ENCODE data around the gene SMCO2. TPM values are rescaled to one million over a fixed set of nuclear protein-coding genes. Genes with fewer than 3 reads are reported as not detected.

SMCO2 gene
- polyA plus RNA-seq, 4 donors, result 0.28 to 0.34 TPM; not detected in 2

DNA sequence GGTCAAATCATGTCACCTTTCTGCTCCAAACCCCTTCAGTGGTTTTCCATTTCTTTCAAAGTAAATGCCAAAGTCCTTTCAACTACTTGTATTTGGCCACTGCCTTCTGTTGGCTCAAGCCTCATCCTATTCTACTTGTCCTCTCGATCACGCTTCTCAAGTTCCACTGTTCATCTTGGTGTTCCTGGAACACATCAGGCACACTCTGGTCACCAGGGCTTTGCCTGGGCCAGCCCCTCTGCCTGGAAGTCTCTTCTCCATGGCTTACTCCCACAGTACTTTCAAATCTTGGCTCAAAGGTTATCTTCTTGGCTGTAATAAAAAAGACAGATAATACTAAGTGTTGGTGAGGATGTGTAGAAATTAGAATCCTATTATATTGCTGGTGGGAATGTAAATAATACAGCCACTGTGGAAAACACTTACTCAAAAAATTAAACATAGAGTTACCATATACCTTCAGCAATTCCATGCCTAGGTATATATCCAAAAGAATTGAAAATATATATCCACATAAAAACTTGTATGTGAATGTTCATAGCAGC, 60.2 kb downstream of the SMCO2 start:
- H3K27ac ChIP-seq (ENCODE audit: low read depth in 1 of 3, low read length in 2 of 3), result no peak overlapping the region
- H3K27me3 ChIP-seq (ENCODE audit: control insufficient read depth in 3 of 3, insufficient read depth in 3 of 3, low read length in 3 of 3), result peaks cover 0 to 2% (median 0%) of the 10 kb centered on the region in 3 donors
- no peaks in the 10 kb centered on the region for H3K4me1 ChIP-seq (ENCODE audit: control insufficient read depth in 3 of 3, insufficient read depth in 2 of 3, low read depth in 1 of 3, low read length in 2 of 3)
- no peak for DNase-seq
- H3K4me3 ChIP-seq (ENCODE audit: low read depth in 1 of 3, low read length in 3 of 3), result no peak overlapping the region
- H3K9me3 ChIP-seq (ENCODE audit: control insufficient read depth in 2 of 2, insufficient read depth in 1 of 2, low read depth in 1 of 2, low read length in 1 of 2), result peaks cover 0 to 5% of the 10 kb centered on the region in 2 donors
- H3K36me3 ChIP-seq (ENCODE audit: control insufficient read depth in 3 of 3, insufficient read depth in 2 of 3, low read depth in 1 of 3, low read length in 3 of 3), result no peaks in the 10 kb centered on the region
- no peak for FAIRE-seq
- WGBS, 3 donors, result 98 to 100% (median 100%) methylated on average over 2 of the region's 2 CpGs

DNA sequence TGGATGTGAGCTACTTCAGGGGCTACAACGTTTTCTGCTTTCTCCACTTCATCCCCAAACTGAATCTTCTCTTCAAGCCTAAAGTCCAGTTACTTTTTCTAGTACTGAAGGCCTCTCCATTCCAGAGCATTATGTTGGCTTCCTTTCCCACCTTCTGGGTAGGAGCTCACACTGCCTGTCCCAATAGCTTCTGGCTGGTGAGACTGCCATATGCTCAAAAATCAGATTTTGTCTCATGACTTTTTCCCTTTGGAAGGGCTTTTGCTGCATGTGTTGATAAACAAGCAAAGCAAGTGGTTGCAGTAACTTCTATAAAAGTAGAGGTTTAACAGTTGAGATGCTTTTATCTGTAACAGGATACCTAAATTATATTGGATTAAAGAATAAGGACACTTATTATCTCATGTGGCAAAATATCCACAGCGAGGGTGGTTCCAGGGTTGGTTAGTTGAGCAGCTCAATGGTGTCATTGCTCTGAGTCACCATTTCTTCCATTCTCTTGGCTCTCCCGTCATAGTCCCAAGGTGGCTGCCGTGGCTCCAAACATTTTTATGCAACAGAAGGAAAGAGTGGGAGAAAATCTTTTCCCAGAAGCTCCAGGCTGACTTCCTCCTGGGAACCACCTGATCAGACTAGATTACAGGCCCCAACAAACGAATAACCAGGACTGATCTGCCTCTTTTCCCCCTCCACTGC, 62.3 kb downstream of the SMCO2 start:
- 73 to 81% (median 75%) methylated on average over 5 of the region's 5 CpGs for WGBS, 3 donors
- Histone ChIP-seq H3K27ac (ENCODE audit: low read depth in 1 of 3, low read length in 2 of 3) (no peak overlapping the region), H3K4me1 (ENCODE audit: control insufficient read depth in 3 of 3, insufficient read depth in 2 of 3, low read depth in 1 of 3, low read length in 2 of 3) (no peaks in the 10 kb centered on the region), H3K9me3 (ENCODE audit: control insufficient read depth in 2 of 2, insufficient read depth in 1 of 2, low read depth in 1 of 2, low read length in 1 of 2) (peaks cover 0 to 5% of the 10 kb centered on the region in 2 donors), H3K27me3 (ENCODE audit: control insufficient read depth in 3 of 3, insufficient read depth in 3 of 3, low read length in 3 of 3) (peaks cover 0 to 2% (median 0%) of the 10 kb centered on the region in 3 donors), H3K36me3 (ENCODE audit: control insufficient read depth in 3 of 3, insufficient read depth in 2 of 3, low read depth in 1 of 3, low read length in 3 of 3) (no peaks in the 10 kb centered on the region), H3K4me3 (ENCODE audit: low read depth in 1 of 3, low read length in 3 of 3) (no peak overlapping the region)
- FAIRE-seq (no peak), DNase-seq (no peak)

DNA sequence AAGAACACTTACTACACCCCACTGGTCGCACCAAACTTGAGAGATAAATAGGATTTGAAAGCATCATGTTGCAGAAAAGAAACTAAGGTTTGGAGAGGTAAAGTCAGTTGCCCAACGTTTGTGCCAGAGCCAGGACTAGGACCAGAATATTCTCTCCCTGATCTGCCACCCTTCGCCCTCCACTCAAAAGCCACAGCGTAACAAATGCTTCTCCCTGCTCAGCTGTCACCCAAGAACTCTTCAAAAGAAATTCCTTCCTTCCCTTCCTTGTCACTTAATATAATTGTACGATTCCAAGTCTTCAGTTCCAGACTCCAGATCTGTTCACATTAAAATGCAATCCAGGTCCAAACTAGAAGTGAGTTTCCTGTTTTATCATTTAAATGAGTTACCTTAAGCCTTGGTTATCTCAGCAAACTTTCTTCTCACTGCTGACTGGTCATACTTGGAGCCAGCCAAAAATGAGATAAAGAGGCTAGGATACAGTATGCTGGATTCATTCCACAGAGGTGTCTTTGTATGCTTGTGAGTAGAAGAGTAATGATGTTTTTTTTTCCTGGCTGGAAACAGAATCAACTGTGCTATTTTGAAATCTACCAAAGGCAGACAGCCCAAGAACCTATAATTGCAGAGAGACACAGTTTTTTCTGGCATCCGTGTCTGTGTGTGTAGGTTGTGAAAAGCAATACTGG, 64.6 kb downstream of the SMCO2 start:
- DNase-seq, result no peak
- no peak overlapping the region for H3K27ac ChIP-seq (ENCODE audit: low read depth in 1 of 3, low read length in 2 of 3)
- no peak overlapping the region for H3K4me3 ChIP-seq (ENCODE audit: low read depth in 1 of 3, low read length in 3 of 3)
- no peaks in the 10 kb centered on the region for H3K4me1 ChIP-seq (ENCODE audit: control insufficient read depth in 3 of 3, insufficient read depth in 2 of 3, low read depth in 1 of 3, low read length in 2 of 3)
- FAIRE-seq, result no peak
- no peaks in the 10 kb centered on the region for H3K36me3 ChIP-seq (ENCODE audit: control insufficient read depth in 3 of 3, insufficient read depth in 2 of 3, low read depth in 1 of 3, low read length in 3 of 3)
- peaks cover 0 to 2% (median 0%) of the 10 kb centered on the region in 3 donors for H3K27me3 ChIP-seq (ENCODE audit: control insufficient read depth in 3 of 3, insufficient read depth in 3 of 3, low read length in 3 of 3)
- H3K9me3 ChIP-seq (ENCODE audit: control insufficient read depth in 2 of 2, insufficient read depth in 1 of 2, low read depth in 1 of 2, low read length in 1 of 2), result peaks cover 0 to 5% of the 10 kb centered on the region in 2 donors
- 73 to 80% (median 80%) methylated on average over 6 of the region's 6 CpGs for WGBS, 3 donors

DNA sequence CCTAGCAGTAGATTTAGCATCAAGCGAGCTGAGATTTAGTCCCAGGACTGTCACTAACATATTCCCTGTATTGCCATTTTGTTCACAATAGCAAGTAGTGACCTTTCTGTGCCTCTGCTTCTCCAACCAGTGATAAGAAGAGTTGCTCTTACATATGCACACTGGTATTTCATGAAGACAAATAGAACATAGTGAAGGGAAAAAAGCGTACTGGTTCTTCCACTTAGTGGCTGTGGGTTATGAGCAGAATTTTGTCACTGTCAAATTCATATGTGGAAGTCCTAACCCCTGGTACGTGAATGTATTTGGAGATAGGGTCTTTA, 65.1 kb downstream of the SMCO2 start:
- H3K4me3 ChIP-seq (ENCODE audit: low read depth in 1 of 3, low read length in 3 of 3), result no peak overlapping the region
- FAIRE-seq, result no peak
- H3K36me3 ChIP-seq (ENCODE audit: control insufficient read depth in 3 of 3, insufficient read depth in 2 of 3, low read depth in 1 of 3, low read length in 3 of 3), result no peaks in the 10 kb centered on the region
- peaks cover 0 to 2% (median 0%) of the 10 kb centered on the region in 3 donors for H3K27me3 ChIP-seq (ENCODE audit: control insufficient read depth in 3 of 3, insufficient read depth in 3 of 3, low read length in 3 of 3)
- H3K4me1 ChIP-seq (ENCODE audit: control insufficient read depth in 3 of 3, insufficient read depth in 2 of 3, low read depth in 1 of 3, low read length in 2 of 3), result no peaks in the 10 kb centered on the region
- H3K27ac ChIP-seq (ENCODE audit: low read depth in 1 of 3, low read length in 2 of 3), result no peak overlapping the region
- no peak for DNase-seq
- peaks cover 0 to 1% of the 10 kb centered on the region in 2 donors for H3K9me3 ChIP-seq (ENCODE audit: control insufficient read depth in 2 of 2, insufficient read depth in 1 of 2, low read depth in 1 of 2, low read length in 1 of 2)
- 83 to 88% (median 84%) methylated on average over 3 of the region's 3 CpGs for WGBS, 3 donors

DNA sequence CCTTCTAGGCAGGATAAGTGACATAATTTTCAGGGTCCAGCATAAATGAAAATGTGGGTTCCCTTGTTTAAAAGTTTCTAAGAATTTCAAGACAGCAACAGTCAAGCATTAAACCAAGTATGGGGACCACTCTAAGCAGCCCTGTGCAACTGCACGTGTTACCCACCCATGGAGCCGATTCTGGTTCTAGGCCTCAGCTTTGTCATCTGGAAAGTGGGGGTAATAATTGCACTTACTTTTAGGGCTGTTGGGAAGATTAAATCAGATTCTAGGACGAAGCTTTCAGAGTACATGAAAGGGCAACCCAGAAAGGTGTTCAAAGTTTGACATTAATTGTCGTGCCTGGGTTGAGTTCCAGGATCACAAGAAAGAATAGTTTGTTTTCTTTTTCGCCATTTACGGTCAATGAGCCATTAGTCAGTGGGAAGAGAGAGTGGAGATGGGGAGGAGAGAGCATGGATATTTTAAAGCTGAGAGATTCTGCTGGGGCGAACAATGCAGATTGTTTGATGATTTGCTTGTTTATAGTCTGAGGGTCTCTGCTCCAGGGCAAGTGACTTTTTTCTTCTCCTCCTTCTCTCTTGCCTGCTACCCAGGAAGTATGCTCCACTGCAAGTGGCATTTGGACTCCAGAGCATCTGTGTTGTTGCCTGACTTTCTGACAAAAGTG, 66.8 kb downstream of the SMCO2 start:
- 81 to 88% (median 87%) methylated on average over 7 of the region's 7 CpGs for WGBS, 3 donors
- Histone ChIP-seq H3K27ac (ENCODE audit: low read depth in 1 of 3, low read length in 2 of 3) (no peak overlapping the region), H3K36me3 (ENCODE audit: control insufficient read depth in 3 of 3, insufficient read depth in 2 of 3, low read depth in 1 of 3, low read length in 3 of 3) (no peaks in the 10 kb centered on the region), H3K9me3 (ENCODE audit: control insufficient read depth in 2 of 2, insufficient read depth in 1 of 2, low read depth in 1 of 2, low read length in 1 of 2) (no peaks in the 10 kb centered on the region), H3K27me3 (ENCODE audit: control insufficient read depth in 3 of 3, insufficient read depth in 3 of 3, low read length in 3 of 3) (peaks cover 0 to 5% (median 0%) of the 10 kb centered on the region in 3 donors), H3K4me1 (ENCODE audit: control insufficient read depth in 3 of 3, insufficient read depth in 2 of 3, low read depth in 1 of 3, low read length in 2 of 3) (no peaks in the 10 kb centered on the region), H3K4me3 (ENCODE audit: low read depth in 1 of 3, low read length in 3 of 3) (no peak overlapping the region)
- DNase-seq (no peak), FAIRE-seq (no peak)

DNA sequence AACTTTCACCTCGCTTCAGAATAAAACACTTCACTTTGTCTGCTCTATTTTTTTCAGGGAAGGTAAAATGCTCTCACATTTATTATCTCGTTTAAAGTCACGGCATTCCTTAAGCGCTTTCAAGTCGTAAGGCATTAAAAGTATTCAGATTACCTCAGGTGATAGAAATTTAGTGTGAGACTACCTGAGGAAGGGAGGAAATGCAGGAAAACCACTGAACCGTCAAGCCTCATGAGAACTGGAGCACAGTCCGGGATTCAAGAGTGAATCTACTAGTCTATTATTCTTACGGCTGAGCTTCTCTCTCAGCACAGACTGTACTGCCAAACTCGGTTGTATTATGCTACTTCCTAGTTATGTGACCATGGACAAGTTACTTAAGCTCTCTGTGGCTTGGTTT, 69.1 kb downstream of the SMCO2 start:
- H3K9me3 ChIP-seq (ENCODE audit: control insufficient read depth in 2 of 2, insufficient read depth in 1 of 2, low read depth in 1 of 2, low read length in 1 of 2), result no peaks in the 10 kb centered on the region
- FAIRE-seq (no peak), DNase-seq (no peak)
- H3K36me3 ChIP-seq (ENCODE audit: control insufficient read depth in 3 of 3, insufficient read depth in 2 of 3, low read depth in 1 of 3, low read length in 3 of 3), result no peaks in the 10 kb centered on the region
- H3K27ac ChIP-seq (ENCODE audit: low read depth in 1 of 3, low read length in 2 of 3), result no peak overlapping the region
- H3K4me1 ChIP-seq (ENCODE audit: control insufficient read depth in 3 of 3, insufficient read depth in 2 of 3, low read depth in 1 of 3, low read length in 2 of 3), result no peaks in the 10 kb centered on the region
- H3K4me3 ChIP-seq (ENCODE audit: low read depth in 1 of 3, low read length in 3 of 3), result no peak overlapping the region
- H3K27me3 ChIP-seq (ENCODE audit: control insufficient read depth in 3 of 3, insufficient read depth in 3 of 3, low read length in 3 of 3), result peaks cover 0 to 3% (median 0%) of the 10 kb centered on the region in 3 donors
- 75 to 78% (median 78%) methylated on average over 9 of the region's 9 CpGs for WGBS, 3 donors

DNA sequence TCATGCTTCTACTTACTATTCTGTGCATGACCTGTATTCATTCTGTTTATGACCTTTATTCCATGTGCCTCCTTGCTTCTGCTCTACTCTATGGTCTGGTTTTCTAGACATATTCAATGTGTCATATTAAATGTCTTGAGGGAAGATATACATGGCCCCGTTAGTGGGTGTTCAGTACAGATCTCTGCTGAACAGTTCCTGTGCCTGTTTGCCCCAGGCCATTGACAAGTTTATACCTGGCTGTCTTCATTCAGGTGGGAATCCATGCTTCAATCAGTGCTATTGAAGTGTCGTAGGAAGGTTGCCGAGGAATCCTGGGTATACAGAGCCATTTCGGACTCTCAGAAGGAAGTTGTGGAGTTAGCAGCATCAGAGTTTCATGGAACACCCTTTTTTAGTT, 70.1 kb downstream of the SMCO2 start:
- DNase-seq, result no peak
- WGBS, 3 donors, result 58 to 71% (median 65%) methylated on average over 4 of the region's 4 CpGs
- Histone ChIP-seq H3K4me1 (ENCODE audit: control insufficient read depth in 3 of 3, insufficient read depth in 2 of 3, low read depth in 1 of 3, low read length in 2 of 3) (no peaks in the 10 kb centered on the region), H3K4me3 (ENCODE audit: low read depth in 1 of 3, low read length in 3 of 3) (no peak overlapping the region), H3K9me3 (ENCODE audit: control insufficient read depth in 2 of 2, insufficient read depth in 1 of 2, low read depth in 1 of 2, low read length in 1 of 2) (no peaks in the 10 kb centered on the region), H3K27me3 (ENCODE audit: control insufficient read depth in 3 of 3, insufficient read depth in 3 of 3, low read length in 3 of 3) (peaks cover 0 to 3% (median 0%) of the 10 kb centered on the region in 3 donors), H3K36me3 (ENCODE audit: control insufficient read depth in 3 of 3, insufficient read depth in 2 of 3, low read depth in 1 of 3, low read length in 3 of 3) (no peaks in the 10 kb centered on the region), H3K27ac (ENCODE audit: low read depth in 1 of 3, low read length in 2 of 3) (no peak overlapping the region)
- FAIRE-seq, result no peak

DNA sequence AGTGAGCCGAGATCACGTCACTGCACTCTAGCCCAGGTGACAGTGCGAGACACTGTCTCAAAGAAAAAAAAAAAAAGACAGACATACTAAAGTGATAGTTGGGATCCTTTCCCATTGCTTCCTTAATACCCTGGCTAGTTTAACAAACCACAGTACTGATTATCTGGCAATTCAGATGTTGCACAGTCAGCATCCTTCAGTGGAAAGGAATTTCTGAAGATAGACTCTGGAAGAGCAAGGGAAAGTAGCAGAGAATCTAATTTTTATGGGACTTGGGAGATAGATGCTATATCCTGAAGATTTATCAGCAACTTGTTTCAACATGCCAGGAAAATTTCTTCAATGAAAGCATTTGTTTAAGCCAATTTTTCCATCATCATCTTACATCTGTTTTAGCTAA, 71.0 kb downstream of the SMCO2 start:
- no peaks in the 10 kb centered on the region for H3K4me1 ChIP-seq (ENCODE audit: control insufficient read depth in 3 of 3, insufficient read depth in 2 of 3, low read depth in 1 of 3, low read length in 2 of 3)
- DNase-seq, result no peak
- no peaks in the 10 kb centered on the region for H3K36me3 ChIP-seq (ENCODE audit: control insufficient read depth in 3 of 3, insufficient read depth in 2 of 3, low read depth in 1 of 3, low read length in 3 of 3)
- 94 to 97% (median 95%) methylated on average over 3 of the region's 3 CpGs for WGBS, 3 donors
- FAIRE-seq, result no peak
- no peak overlapping the region for H3K4me3 ChIP-seq (ENCODE audit: low read depth in 1 of 3, low read length in 3 of 3)
- H3K27ac ChIP-seq (ENCODE audit: low read depth in 1 of 3, low read length in 2 of 3), result no peak overlapping the region
- peaks cover 0 to 3% (median 0%) of the 10 kb centered on the region in 3 donors for H3K27me3 ChIP-seq (ENCODE audit: control insufficient read depth in 3 of 3, insufficient read depth in 3 of 3, low read length in 3 of 3)
- H3K9me3 ChIP-seq (ENCODE audit: control insufficient read depth in 2 of 2, insufficient read depth in 1 of 2, low read depth in 1 of 2, low read length in 1 of 2), result no peaks in the 10 kb centered on the region

All from small intestine (tissue), 7 donors.